AG08395 (cell line): ENCODE data around the gene ICA1.
"Not testable (repeated sequence)": the region's sequence is repeated elsewhere in the genome, so short reads cannot be mapped to it uniquely, and the experiment has no call there.

Source experiments
- DNase-seq: peaks from one replicate; pipeline ENCODE4 v3.0.0; 2012; ENCODE audit warnings: mixed read lengths, low spot score

Gene ICA1

GRCh38 chr7:8130663-8131062 is 131.3 kb downstream of the ICA1 start:
- no peak for DNase-seq

GRCh38 chr7:8129318-8129659 is 132.7 kb downstream of the ICA1 start:
- DNase-seq = no peak

- no peak for DNase-seq
These were observed 133.3 kb downstream of the ICA1 start for GRCh38 chr7:8128449-8129317.

- no peak for DNase-seq
These were observed 135.3 kb downstream of the ICA1 start for GRCh38 chr7:8126601-8127167.

GRCh38 chr7:8125680-8126444 is 136.1 kb downstream of the ICA1 start:
- no peak for DNase-seq

- no peak for DNase-seq
These were observed 140.7 kb downstream of the ICA1 start for GRCh38 chr7:8121243-8121642.

GRCh38 chr7:8120390-8121058 is 141.4 kb downstream of the ICA1 start:
- DNase-seq = no peak

GRCh38 chr7:8119262-8119661 is 142.7 kb downstream of the ICA1 start:
- DNase-seq = no peak

- no peak for DNase-seq
These were observed 144.8 kb downstream of the ICA1 start for GRCh38 chr7:8117195-8117594.

GRCh38 chr7:8115547-8116402 is 146.2 kb downstream of the ICA1 start:
- no peak for DNase-seq

GRCh38 chr7:8114175-8114574 is 147.8 kb downstream of the ICA1 start:
- DNase-seq = no peak

- no peak for DNase-seq
These were observed 148.8 kb downstream of the ICA1 start for GRCh38 chr7:8113184-8113583.

GRCh38 chr7:8112685-8113084 is 149.3 kb downstream of the ICA1 start:
- DNase-seq = no peak

- DNase-seq = no peak
These were observed 150.5 kb downstream of the ICA1 start for GRCh38 chr7:8111282-8111960.

GRCh38 chr7:8109196-8110022 is 152.6 kb downstream of the ICA1 start:
- DNase-seq = peak; percentile 45

GRCh38 chr7:8105449-8106095 is 156.4 kb downstream of the ICA1 start:
- no peak for DNase-seq

GRCh38 chr7:8103282-8103681 is 158.7 kb downstream of the ICA1 start:
- DNase-seq = no peak

GRCh38 chr7:8101292-8101691 is 160.7 kb downstream of the ICA1 start:
- not testable (repeated sequence) for DNase-seq
